Measurements from ENCODE around the gene ALS2. TPM values are rescaled to one million over a fixed set of nuclear protein-coding genes. Genes with fewer than 3 reads are reported as not detected.

ALS2 gene
- total RNA-seq, 1 donor from 2014 or later: 54.0 TPM

DNA sequence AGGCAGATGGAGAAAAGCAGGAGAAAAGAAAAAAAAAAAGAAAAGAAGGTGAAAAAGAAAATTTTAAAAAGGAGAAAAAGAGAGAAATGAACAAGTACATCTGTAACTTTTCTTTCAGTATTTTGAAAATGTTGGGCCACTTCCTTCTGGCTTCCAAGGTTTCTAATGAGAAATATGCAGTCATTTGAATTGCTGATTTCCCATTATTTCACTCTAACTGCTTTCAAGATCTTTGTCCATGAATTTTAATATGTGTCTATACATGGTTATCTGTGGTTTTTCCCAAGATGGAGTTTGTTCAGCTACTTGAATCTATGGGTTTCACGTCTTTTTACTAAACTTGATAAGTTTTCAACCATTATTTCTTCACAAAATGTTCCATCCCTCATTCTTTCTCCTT lies 68.0 kb downstream of the ALS2 start:
- Histone ChIP-seq H3K4me1 (ENCODE audit: insufficient read depth, low read length) (no peaks in the 10 kb centered on the region), H3K9ac (ENCODE audit: low read length) (no peak overlapping the region), H3K4me3 (ENCODE audit: insufficient read depth, low read depth, low read length) (no peak overlapping the region), H3K79me2 (ENCODE audit: insufficient read depth, low read length) (no peaks in the 10 kb centered on the region), H4K20me1 (ENCODE audit: insufficient read depth, low read length) (no peaks in the 10 kb centered on the region), H3K27ac (ENCODE audit: low read depth, low read length) (no peak overlapping the region), H3K27me3 (ENCODE audit: insufficient read depth, low read length) (no peaks in the 10 kb centered on the region), H3K36me3 (ENCODE audit: insufficient read depth, low read length) (peaks cover 35% of the 10 kb centered on the region), H3K9me3 (ENCODE audit: insufficient read depth, low read depth, low read length) (no peaks in the 10 kb centered on the region), H3K4me2 (ENCODE audit: low read length) (no peak overlapping the region), H2AFZ (ENCODE audit: low read depth, low read length) (no peak overlapping the region)
- TF ChIP-seq, protein P1, sequence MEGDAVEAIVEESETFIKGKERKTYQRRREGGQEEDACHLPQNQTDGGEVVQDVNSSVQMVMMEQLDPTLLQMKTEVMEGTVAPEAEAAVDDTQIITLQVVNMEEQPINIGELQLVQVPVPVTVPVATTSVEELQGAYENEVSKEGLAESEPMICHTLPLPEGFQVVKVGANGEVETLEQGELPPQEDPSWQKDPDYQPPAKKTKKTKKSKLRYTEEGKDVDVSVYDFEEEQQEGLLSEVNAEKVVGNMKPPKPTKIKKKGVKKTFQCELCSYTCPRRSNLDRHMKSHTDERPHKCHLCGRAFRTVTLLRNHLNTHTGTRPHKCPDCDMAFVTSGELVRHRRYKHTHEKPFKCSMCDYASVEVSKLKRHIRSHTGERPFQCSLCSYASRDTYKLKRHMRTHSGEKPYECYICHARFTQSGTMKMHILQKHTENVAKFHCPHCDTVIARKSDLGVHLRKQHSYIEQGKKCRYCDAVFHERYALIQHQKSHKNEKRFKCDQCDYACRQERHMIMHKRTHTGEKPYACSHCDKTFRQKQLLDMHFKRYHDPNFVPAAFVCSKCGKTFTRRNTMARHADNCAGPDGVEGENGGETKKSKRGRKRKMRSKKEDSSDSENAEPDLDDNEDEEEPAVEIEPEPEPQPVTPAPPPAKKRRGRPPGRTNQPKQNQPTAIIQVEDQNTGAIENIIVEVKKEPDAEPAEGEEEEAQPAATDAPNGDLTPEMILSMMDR (IDR thresholded peaks at IDR 0.05; ENCODE audit: insufficient read depth, low read depth, low read length): no peak
- TF ChIP-seq EZH2 (IDR thresholded peaks at IDR 0.05; ENCODE audit: insufficient read depth, low read length): no peak
- Mint-ChIP-seq H3K4me1 (ENCODE audit: low read depth, unreplicated experiment) (peaks cover 4% of the 10 kb centered on the region), H3K36me3 (ENCODE audit: low read depth, unreplicated experiment) (peaks cover 23% of the 10 kb centered on the region), H3K9me3 (ENCODE audit: unreplicated experiment) (no peaks in the 10 kb centered on the region), H3K27ac (ENCODE audit: unreplicated experiment) (no peak overlapping the region), H3K27me3 (ENCODE audit: low read depth, unreplicated experiment) (no peaks in the 10 kb centered on the region), H3K4me3 (ENCODE audit: unreplicated experiment) (no peak overlapping the region)
- DNase-seq (ENCODE audit: low read depth) (no peak), FAIRE-seq (no peak)

DNA sequence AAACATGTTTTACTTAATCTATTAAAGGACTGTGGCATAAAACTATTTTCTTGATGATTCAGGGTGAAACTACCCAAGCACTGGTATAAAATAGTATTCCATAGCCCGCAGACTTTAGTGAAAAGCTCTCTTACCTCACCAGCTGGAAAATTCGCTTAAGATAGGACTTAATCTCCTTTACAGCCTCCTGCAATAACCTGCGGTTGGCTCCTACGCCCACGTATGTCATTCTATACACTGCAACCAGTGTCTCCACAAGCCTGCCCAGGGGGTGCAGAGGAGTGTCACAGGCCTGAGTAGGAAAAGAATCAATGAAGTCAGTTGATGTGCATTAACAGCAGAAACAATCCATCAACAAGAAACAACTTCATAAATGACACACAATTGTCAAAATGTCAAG lies 71.0 kb downstream of the ALS2 start:
- TF ChIP-seq, protein P1 (IDR thresholded peaks at IDR 0.05; ENCODE audit: insufficient read depth, low read depth, low read length): no peak
- TF ChIP-seq EZH2 (IDR thresholded peaks at IDR 0.05; ENCODE audit: insufficient read depth, low read length): no peak
- Mint-ChIP-seq H3K4me1 (ENCODE audit: low read depth, unreplicated experiment) (peaks cover 2% of the 10 kb centered on the region), H3K36me3 (ENCODE audit: low read depth, unreplicated experiment) (peaks cover 18% of the 10 kb centered on the region), H3K27me3 (ENCODE audit: low read depth, unreplicated experiment) (no peaks in the 10 kb centered on the region), H3K4me3 (ENCODE audit: unreplicated experiment) (no peak overlapping the region), H3K27ac (ENCODE audit: unreplicated experiment) (no peak overlapping the region), H3K9me3 (ENCODE audit: unreplicated experiment) (no peaks in the 10 kb centered on the region)
- H3K4me2 ChIP-seq (ENCODE audit: low read length): no peak overlapping the region
- no peaks in the 10 kb centered on the region for H3K4me1 ChIP-seq (ENCODE audit: insufficient read depth, low read length)
- no peaks in the 10 kb centered on the region for H3K79me2 ChIP-seq (ENCODE audit: insufficient read depth, low read length)
- no peak overlapping the region for H3K9ac ChIP-seq (ENCODE audit: low read length)
- no peak for FAIRE-seq
- H3K36me3 ChIP-seq (ENCODE audit: insufficient read depth, low read length): peaks cover 26% of the 10 kb centered on the region
- H4K20me1 ChIP-seq (ENCODE audit: insufficient read depth, low read length): no peaks in the 10 kb centered on the region
- DNase-seq (ENCODE audit: low read depth): peak; percentile 32
- H3K27me3 ChIP-seq (ENCODE audit: insufficient read depth, low read length): no peaks in the 10 kb centered on the region
- no peaks in the 10 kb centered on the region for H3K9me3 ChIP-seq (ENCODE audit: insufficient read depth, low read depth, low read length)
- H3K27ac ChIP-seq (ENCODE audit: low read depth, low read length): no peak overlapping the region
- H2AFZ ChIP-seq (ENCODE audit: low read depth, low read length): no peak overlapping the region
- H3K4me3 ChIP-seq (ENCODE audit: insufficient read depth, low read depth, low read length): no peak overlapping the region

DNA sequence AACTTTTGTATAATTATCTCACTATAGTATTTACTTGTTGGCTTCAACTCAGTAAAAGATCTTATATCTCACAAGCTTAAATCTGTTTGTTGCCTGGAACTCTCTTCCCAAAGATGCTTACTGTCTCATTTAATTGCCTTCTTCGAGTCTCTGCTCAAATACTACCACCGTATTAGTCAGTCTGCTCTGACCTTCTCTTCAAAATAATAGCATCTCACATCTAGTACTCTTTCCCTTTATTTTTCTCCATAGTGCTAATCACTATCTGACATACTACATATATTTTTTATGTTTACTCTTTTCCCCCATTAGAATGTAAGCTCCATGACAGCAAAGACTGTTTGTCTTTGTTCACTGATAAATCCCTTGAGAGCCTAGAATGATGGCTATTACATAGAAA lies 71.7 kb downstream of the ALS2 start:
- H3K4me1 Mint-ChIP-seq (ENCODE audit: low read depth, unreplicated experiment): peaks cover 4% of the 10 kb centered on the region
- Histone ChIP-seq H3K27me3 (ENCODE audit: insufficient read depth, low read length) (no peaks in the 10 kb centered on the region), H4K20me1 (ENCODE audit: insufficient read depth, low read length) (no peaks in the 10 kb centered on the region), H3K9me3 (ENCODE audit: insufficient read depth, low read depth, low read length) (no peaks in the 10 kb centered on the region), H3K27ac (ENCODE audit: low read depth, low read length) (no peak overlapping the region), H3K4me3 (ENCODE audit: insufficient read depth, low read depth, low read length) (no peak overlapping the region), H3K9ac (ENCODE audit: low read length) (peak overlapping the region; percentile 11), H2AFZ (ENCODE audit: low read depth, low read length) (no peak overlapping the region), H3K4me1 (ENCODE audit: insufficient read depth, low read length) (peaks cover 4% of the 10 kb centered on the region), H3K4me2 (ENCODE audit: low read length) (no peak overlapping the region), H3K79me2 (ENCODE audit: insufficient read depth, low read length) (no peaks in the 10 kb centered on the region), H3K36me3 (ENCODE audit: insufficient read depth, low read length) (peaks cover 24% of the 10 kb centered on the region)
- H3K27ac Mint-ChIP-seq (ENCODE audit: unreplicated experiment): no peak overlapping the region
- TF ChIP-seq, protein P1 (IDR thresholded peaks at IDR 0.05; ENCODE audit: insufficient read depth, low read depth, low read length): no peak
- no peak for TF ChIP-seq EZH2 (IDR thresholded peaks at IDR 0.05; ENCODE audit: insufficient read depth, low read length)
- no peak for FAIRE-seq
- DNase-seq (ENCODE audit: low read depth): no peak
- H3K36me3 Mint-ChIP-seq (ENCODE audit: low read depth, unreplicated experiment): peaks cover 18% of the 10 kb centered on the region
- no peaks in the 10 kb centered on the region for H3K27me3 Mint-ChIP-seq (ENCODE audit: low read depth, unreplicated experiment)
- no peak overlapping the region for H3K4me3 Mint-ChIP-seq (ENCODE audit: unreplicated experiment)
- no peaks in the 10 kb centered on the region for H3K9me3 Mint-ChIP-seq (ENCODE audit: unreplicated experiment)
